ENCODE data around the gene DLX2. TPM values are rescaled to one million over a fixed set of nuclear protein-coding genes. Genes with fewer than 3 reads are reported as not detected.
"Not testable (repeated sequence)": the region's sequence is repeated elsewhere in the genome, so short reads cannot be mapped to it uniquely, and the experiment has no call there.

The DLX2 gene
- total and polyA plus RNA-seq, 7 donors, result under 0.01 to 0.14 (median 0.04) TPM; not detected in 4

- Histone ChIP-seq H3K36me3 (no peaks in the 10 kb centered on the region), H3K9me3 (no peaks in the 10 kb centered on the region), H3K4me1 (no peaks in the 10 kb centered on the region), H3K27ac (no peak overlapping the region), H3K27me3 (no peaks in the 10 kb centered on the region), H3K4me3 (no peak overlapping the region)
- intact Hi-C loops (cut with DNase I), result no loop called here
- DNase-seq, result no peak
- TF ChIP-seq POLR2AphosphoS5 (IDR thresholded peaks at IDR 0.05), result no peak
- TF ChIP-seq CTCF (IDR thresholded peaks at IDR 0.05), result no peak
- TF ChIP-seq POLR2A (IDR thresholded peaks at IDR 0.05), result no peak
- TF ChIP-seq EP300 (IDR thresholded peaks at IDR 0.05), result no peak
These were observed 25.8 kb upstream of the DLX2 start for GRCh38 chr2:172128484-172128883.

- intact Hi-C loops (cut with DNase I), result no loop called here
- 27 to 66% methylated on average over 2 of the region's 2 CpGs for WGBS, 2 donors
These were observed 17.4 kb upstream of the DLX2 start for GRCh38 chr2:172120118-172120517.

GRCh38 chr2:172119089-172119488 is 16.4 kb upstream of the DLX2 start:
- no peaks in the 10 kb centered on the region for H3K36me3 ChIP-seq
- no peak for DNase-seq
- intact Hi-C loops (cut with DNase I), result no loop called here
- H3K9me3 ChIP-seq, result no peaks in the 10 kb centered on the region
- no peak overlapping the region for H3K27ac ChIP-seq
- H3K27me3 ChIP-seq, result peaks cover 0 to 2% (median 0%) of the 10 kb centered on the region in 3 donors
- no peak overlapping the region for H3K4me3 ChIP-seq
- H3K4me1 ChIP-seq, result no peaks in the 10 kb centered on the region
- no peak for TF ChIP-seq EP300 (IDR thresholded peaks at IDR 0.05)
- no peak for TF ChIP-seq CTCF (IDR thresholded peaks at IDR 0.05)
- TF ChIP-seq POLR2A (IDR thresholded peaks at IDR 0.05), result no peak
- no peak for TF ChIP-seq POLR2AphosphoS5 (IDR thresholded peaks at IDR 0.05)

More at GRCh38 chr2:172120118-172120517, 17.4 kb upstream of the DLX2 start:
- Histone ChIP-seq H3K9me3 (no peaks in the 10 kb centered on the region), H3K27me3 (no peaks in the 10 kb centered on the region), H3K27ac (no peak overlapping the region), H3K4me3 (no peak overlapping the region), H3K4me1 (no peaks in the 10 kb centered on the region), H3K36me3 (no peaks in the 10 kb centered on the region)
- no peak for TF ChIP-seq POLR2AphosphoS5 (IDR thresholded peaks at IDR 0.05)
- TF ChIP-seq POLR2A (IDR thresholded peaks at IDR 0.05), result no peak
- no peak for TF ChIP-seq EP300 (IDR thresholded peaks at IDR 0.05)
- no peak for TF ChIP-seq CTCF (IDR thresholded peaks at IDR 0.05)
- DNase-seq, result no peak

GRCh38 chr2:172116107-172116506 is 13.4 kb upstream of the DLX2 start:
- TF ChIP-seq CTCF (IDR thresholded peaks at IDR 0.05) (no peak), EP300 (IDR thresholded peaks at IDR 0.05) (no peak), POLR2A (IDR thresholded peaks at IDR 0.05) (no peak), POLR2AphosphoS5 (IDR thresholded peaks at IDR 0.05) (no peak)
- H3K9me3 ChIP-seq, result no peaks in the 10 kb centered on the region
- H3K36me3 ChIP-seq, result no peaks in the 10 kb centered on the region
- WGBS, 2 donors, result 89 to 91% methylated on average over 5 of the region's 5 CpGs
- no peaks in the 10 kb centered on the region for H3K4me1 ChIP-seq
- H3K4me3 ChIP-seq, result no peak overlapping the region
- intact Hi-C loops (cut with DNase I), result no loop called here
- peaks cover 0 to 15% (median 0%) of the 10 kb centered on the region in 3 donors for H3K27me3 ChIP-seq
- H3K27ac ChIP-seq, result no peak overlapping the region
- no peak for DNase-seq

GRCh38 chr2:172114579-172114978 is 11.9 kb upstream of the DLX2 start:
- TF ChIP-seq EP300 (IDR thresholded peaks at IDR 0.05), result no peak
- no peak for TF ChIP-seq CTCF (IDR thresholded peaks at IDR 0.05)
- no peak for TF ChIP-seq POLR2A (IDR thresholded peaks at IDR 0.05)
- TF ChIP-seq POLR2AphosphoS5 (IDR thresholded peaks at IDR 0.05), result no peak
- intact Hi-C loops (cut with DNase I), result loop anchor here (5.0 kb wide), 2 partner anchors 302 to 542 kb away; no protein-coding TSS in a partner anchor
- no peak overlapping the region for H3K4me3 ChIP-seq

GRCh38 chr2:172114176-172114575 is 11.5 kb upstream of the DLX2 start:
- H3K4me3 ChIP-seq, H3K9me3 ChIP-seq, DNase-seq, H3K4me1 ChIP-seq, H3K36me3 ChIP-seq, H3K27ac ChIP-seq: not testable (repeated sequence)
- H3K27me3 ChIP-seq, result peaks cover 0 to 30% (median 5%) of the 10 kb centered on the region in 3 donors
- intact Hi-C loops (cut with DNase I), result loop anchor here (5.0 kb wide), 2 partner anchors 302 to 542 kb away; no protein-coding TSS in a partner anchor
- 89 to 95% methylated on average over 6 of the region's 6 CpGs for WGBS, 2 donors

More at GRCh38 chr2:172114579-172114978, 11.9 kb upstream of the DLX2 start:
- H3K27ac ChIP-seq, result no peak overlapping the region
- no peaks in the 10 kb centered on the region for H3K4me1 ChIP-seq
- no peak for DNase-seq
- 46 to 81% methylated on average over 3 of the region's 3 CpGs for WGBS, 2 donors
- H3K36me3 ChIP-seq, result no peaks in the 10 kb centered on the region
- peaks cover 0 to 26% (median 1%) of the 10 kb centered on the region in 3 donors for H3K27me3 ChIP-seq
- no peaks in the 10 kb centered on the region for H3K9me3 ChIP-seq

All from sigmoid colon (tissue), 7 donors.